Keratinocyte (primary cell): Measurements from ENCODE around the gene KLHL29.

Source experiments
- CTCF ChIP-seq, 3 experiments: IDR thresholded peaks in 1 of 3; conservative IDR thresholded peaks in 1 of 3; optimal IDR thresholded peaks in 1 of 3; 2 replicates in 2 of 3; 3 replicates in 1 of 3; pipeline versions ENCODE3 to v1.5.1; 2011; ENCODE audit warnings: low read length in 3 of 3, mild to moderate bottlenecking in 3 of 3, moderate library complexity in 2 of 3, control low read depth in 1 of 3, inconsistent platforms in 1 of 3; ENCODE audit not compliant: insufficient read depth in 2 of 3; ENCODE audit errors: extremely low read depth in 1 of 3
- EZH2 ChIP-seq: IDR thresholded peaks from one replicate; pipeline ENCODE4 v1.6.1; 2012; ENCODE audit warnings: inconsistent platforms, mild to moderate bottlenecking, low read length, moderate library complexity

DNA sequence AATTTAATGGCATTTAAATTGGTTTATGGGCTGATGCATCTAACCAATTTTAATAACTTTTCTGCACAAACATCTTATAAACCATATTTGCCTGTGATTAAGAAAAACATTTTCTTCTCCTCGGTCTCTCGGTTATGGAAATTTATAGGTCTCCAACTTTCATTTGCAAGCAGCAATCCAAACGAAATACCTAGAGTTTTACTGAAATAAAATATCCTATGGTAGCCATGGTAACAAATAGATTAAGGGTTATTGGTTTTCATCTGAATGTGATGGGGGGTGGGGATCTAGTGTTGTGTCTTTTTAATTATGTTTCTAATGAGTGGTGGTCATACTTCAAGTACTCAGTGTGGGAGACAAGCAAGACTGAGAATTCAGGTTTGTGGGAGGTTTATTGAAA lies 2.9 kb downstream of the KLHL29 start:
- TF ChIP-seq CTCF (optimal IDR thresholded peaks at IDR 0.05 in 1 of 3, IDR thresholded peaks at IDR 0.05 in 1 of 3, conservative IDR thresholded peaks at IDR 0.05 in 1 of 3; ENCODE audit: extremely low read depth in 1 of 3, insufficient read depth in 2 of 3, low read length in 3 of 3) (no peak), EZH2 (no peak)
